ENCODE measurements around the gene KRT73.

The KRT73 gene

DNA sequence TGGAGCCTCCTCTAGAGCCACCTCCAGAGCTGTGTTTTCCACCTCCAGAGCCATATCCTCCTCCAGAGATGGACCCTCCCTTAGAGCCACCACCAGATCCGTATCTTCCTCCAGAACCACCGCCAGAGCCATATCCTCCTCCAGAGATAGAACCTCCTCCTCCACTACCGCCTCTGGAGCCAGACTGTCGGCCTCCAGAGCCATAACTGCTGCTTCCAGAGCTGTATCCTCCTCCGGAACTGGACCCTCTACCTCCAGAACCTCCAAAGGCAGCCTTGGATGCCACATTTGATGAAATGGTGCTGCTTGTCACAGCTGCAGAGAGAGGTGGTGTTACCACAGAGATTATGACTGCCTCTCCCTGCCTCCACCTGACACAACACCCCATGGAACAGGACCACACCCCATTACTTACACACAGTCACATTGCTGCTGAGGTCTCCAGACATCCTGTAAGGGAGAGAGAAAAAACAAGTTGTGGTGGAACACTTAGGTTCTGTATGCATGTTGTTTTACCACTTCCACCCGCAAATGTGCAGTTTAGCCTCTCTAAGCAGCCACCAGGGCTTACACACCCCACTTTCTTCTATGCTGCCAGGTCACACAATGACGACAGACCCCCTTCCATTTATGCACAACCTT lies 26.9 kb upstream of the KRT73 start:
- DNase-seq (ENCODE audit: insufficient read length) (no peak), FAIRE-seq (no peak)

DNA sequence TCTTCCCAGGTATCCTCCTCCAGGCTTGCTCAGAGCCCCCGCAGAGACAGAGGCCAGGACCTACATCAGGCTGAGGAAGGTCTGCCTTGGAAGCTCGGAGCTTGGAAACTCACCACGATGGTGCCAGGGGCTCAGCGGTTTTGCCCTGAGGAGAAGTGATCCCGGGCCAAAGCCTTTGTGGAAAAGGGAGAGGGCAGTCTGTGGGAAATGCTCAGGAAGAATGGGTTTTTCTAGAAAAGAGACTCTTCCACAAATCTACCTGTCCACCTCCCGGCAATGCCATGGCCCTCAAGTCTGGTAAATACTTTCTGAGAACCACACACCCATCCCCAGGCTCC lies 25.7 kb upstream of the KRT73 start:
- TF ChIP-seq POLR2AphosphoS5 (IDR thresholded peaks at IDR 0.05; ENCODE audit: low read depth, low read length) (no peak), POLR2A (IDR thresholded peaks at IDR 0.05; ENCODE audit: low read depth, low read length) (no peak), TAF1 (IDR thresholded peaks at IDR 0.05; ENCODE audit: borderline replicate concordance, low read depth, low read length) (no peak)
- FAIRE-seq (no peak), DNase-seq (ENCODE audit: insufficient read length) (no peak)

More for the DNA sequence above, 26.9 kb upstream of the KRT73 start:
- TF ChIP-seq POLR2AphosphoS5 (IDR thresholded peaks at IDR 0.05; ENCODE audit: low read depth, low read length), result no peak
- TF ChIP-seq TAF1 (IDR thresholded peaks at IDR 0.05; ENCODE audit: borderline replicate concordance, low read depth, low read length), result no peak
- TF ChIP-seq POLR2A (IDR thresholded peaks at IDR 0.05; ENCODE audit: low read depth, low read length), result no peak

DNA sequence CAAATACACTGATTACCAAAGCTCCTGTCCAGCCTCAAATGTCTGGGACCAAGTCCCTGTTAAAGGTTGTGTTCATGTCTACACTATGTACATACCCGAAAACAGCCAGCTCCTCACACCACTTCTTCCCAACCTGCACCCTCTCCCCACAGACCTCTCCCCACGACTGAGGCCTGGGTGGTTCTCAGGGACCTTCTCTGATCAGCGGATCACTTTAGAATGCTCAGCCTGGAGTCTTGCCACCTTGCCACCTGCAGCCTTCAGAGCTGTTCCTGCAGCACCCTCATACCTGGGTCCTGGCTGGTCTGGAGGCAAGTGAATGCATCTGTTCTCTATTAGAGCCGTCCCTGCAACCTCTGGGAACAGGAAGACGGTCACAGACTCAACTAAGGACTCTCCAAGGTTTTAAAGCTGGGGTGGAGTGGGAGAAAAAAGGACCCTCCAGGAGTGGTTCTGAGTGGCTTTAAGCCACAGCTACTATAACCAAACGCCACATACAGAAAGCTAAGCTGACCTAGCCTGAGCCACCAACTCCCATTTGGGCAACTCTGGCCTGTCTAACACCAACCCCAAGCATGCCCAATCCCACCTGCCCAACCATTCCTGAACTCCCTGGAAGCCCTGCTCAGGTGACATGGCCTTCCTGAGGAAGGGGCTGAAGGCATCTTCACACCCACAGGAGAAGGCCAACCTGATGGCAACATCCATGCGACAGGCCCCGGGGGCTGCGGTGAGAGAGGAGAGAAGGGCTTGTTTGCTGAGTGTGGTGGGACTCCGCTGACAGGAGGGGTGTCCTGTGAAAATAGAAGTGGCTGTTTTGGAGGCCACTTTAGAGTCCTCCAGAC lies 25.1 kb upstream of the KRT73 start:
- no peak for FAIRE-seq
- TF ChIP-seq POLR2A (IDR thresholded peaks at IDR 0.05; ENCODE audit: low read depth, low read length), result no peak
- TF ChIP-seq POLR2AphosphoS5 (IDR thresholded peaks at IDR 0.05; ENCODE audit: low read depth, low read length), result no peak
- TF ChIP-seq TAF1 (IDR thresholded peaks at IDR 0.05; ENCODE audit: borderline replicate concordance, low read depth, low read length), result no peak

DNA sequence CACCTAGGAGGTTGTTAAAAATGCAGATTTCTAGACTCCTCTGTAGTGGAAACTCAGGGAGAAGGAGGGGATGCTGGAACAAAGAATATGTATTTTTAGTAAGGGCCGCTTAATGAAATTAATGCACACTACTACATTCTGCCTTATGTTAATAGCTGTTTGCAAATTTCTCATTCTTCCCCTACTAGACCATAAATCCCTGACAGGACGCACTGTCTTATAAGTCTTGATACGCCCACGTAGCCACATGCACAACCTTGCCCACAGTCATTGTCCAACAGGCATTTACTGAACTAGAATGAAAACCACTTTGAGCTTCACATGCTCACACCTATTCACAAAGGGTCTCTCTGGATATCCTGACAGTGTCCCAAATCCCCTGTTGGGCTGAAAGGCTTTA lies 23.1 kb upstream of the KRT73 start:
- no peak for TF ChIP-seq POLR2AphosphoS5 (IDR thresholded peaks at IDR 0.05; ENCODE audit: low read depth, low read length)
- no peak for TF ChIP-seq TAF1 (IDR thresholded peaks at IDR 0.05; ENCODE audit: borderline replicate concordance, low read depth, low read length)
- TF ChIP-seq POLR2A (IDR thresholded peaks at IDR 0.05; ENCODE audit: low read depth, low read length), result no peak
- FAIRE-seq (no peak), DNase-seq (ENCODE audit: insufficient read length) (no peak)

More for the DNA sequence above, 25.1 kb upstream of the KRT73 start:
- DNase-seq (ENCODE audit: insufficient read length), result no peak

DNA sequence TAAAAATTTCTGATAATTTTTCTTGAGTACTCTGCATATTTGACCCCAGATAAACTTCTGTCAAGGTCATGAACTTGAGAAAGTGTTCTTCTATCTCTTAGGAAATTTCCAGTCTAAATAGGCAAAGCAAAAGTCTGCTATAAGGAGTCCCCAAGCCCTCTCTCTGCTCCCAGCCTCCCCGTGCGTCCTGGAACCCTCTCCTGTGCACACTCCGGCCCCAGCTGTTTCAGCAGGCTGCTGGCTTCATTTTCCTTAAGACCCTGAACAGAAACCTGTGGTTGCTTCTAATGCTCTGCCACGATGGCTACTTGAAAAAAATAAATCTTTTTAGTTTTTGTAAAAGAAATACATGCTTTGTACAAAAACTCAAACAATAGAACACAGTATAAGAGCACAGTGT lies 18.9 kb upstream of the KRT73 start:
- FAIRE-seq, result no peak
- no peak for DNase-seq (ENCODE audit: insufficient read length)
- no peak for TF ChIP-seq POLR2AphosphoS5 (IDR thresholded peaks at IDR 0.05; ENCODE audit: low read depth, low read length)
- TF ChIP-seq TAF1 (IDR thresholded peaks at IDR 0.05; ENCODE audit: borderline replicate concordance, low read depth, low read length), result no peak
- no peak for TF ChIP-seq POLR2A (IDR thresholded peaks at IDR 0.05; ENCODE audit: low read depth, low read length)

DNA sequence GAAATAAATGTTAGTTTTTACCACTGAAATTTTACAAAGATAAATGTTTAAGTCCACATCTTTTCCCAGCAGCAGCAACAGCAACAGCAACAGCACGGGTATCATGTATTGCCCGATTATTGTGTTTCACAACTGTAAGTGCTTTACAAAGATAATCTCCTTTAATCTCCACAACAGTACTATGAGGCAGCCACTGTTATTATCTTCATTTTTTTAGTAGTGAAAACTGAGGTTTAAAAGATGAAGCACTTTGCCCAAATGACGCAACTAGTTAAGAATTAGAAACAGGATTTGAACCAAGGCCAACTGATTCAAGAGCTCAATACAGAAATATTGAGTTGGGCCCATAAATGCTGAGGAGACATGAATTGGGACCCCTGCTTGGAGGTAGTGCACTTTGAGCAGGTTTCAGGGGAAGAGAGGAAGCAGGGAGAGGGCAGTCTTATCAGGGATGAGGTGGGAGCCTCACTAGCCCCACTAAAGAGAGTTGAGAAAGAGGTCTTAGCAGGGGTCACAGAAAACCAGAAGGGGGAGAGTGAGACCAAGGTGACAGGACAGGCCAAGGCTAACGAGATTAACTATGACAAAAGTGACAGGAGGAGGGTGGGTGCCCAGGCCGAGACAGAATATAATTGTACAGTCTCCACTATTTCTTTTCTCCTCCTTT lies 18.4 kb upstream of the KRT73 start:
- TF ChIP-seq TAF1 (IDR thresholded peaks at IDR 0.05; ENCODE audit: borderline replicate concordance, low read depth, low read length) (no peak), POLR2AphosphoS5 (IDR thresholded peaks at IDR 0.05; ENCODE audit: low read depth, low read length) (no peak), POLR2A (IDR thresholded peaks at IDR 0.05; ENCODE audit: low read depth, low read length) (no peak)
- no peak for DNase-seq (ENCODE audit: insufficient read length)
- FAIRE-seq, result no peak

DNA sequence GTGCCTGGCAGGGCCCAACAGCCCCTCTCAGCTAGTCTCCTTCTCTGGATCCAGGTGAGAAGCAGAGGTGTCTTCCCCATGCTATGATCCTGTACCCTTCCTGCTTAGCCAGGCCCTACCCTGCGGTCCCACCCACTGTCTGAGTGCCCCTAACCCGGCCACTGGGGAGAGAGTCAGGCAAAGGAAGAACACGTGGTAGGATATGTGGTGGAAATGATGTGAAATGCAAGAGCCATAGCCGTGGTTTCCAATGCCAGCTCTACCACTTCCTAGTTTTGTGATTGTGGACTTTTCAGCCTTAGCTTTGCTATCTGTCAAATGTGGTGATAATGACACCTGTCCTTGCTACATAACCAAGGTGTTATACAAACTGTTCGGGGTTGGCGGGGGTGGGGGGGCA lies 17.8 kb upstream of the KRT73 start:
- DNase-seq (ENCODE audit: insufficient read length) (no peak), FAIRE-seq (no peak)
- TF ChIP-seq TAF1 (IDR thresholded peaks at IDR 0.05; ENCODE audit: borderline replicate concordance, low read depth, low read length) (no peak), POLR2AphosphoS5 (IDR thresholded peaks at IDR 0.05; ENCODE audit: low read depth, low read length) (no peak), POLR2A (IDR thresholded peaks at IDR 0.05; ENCODE audit: low read depth, low read length) (no peak)

DNA sequence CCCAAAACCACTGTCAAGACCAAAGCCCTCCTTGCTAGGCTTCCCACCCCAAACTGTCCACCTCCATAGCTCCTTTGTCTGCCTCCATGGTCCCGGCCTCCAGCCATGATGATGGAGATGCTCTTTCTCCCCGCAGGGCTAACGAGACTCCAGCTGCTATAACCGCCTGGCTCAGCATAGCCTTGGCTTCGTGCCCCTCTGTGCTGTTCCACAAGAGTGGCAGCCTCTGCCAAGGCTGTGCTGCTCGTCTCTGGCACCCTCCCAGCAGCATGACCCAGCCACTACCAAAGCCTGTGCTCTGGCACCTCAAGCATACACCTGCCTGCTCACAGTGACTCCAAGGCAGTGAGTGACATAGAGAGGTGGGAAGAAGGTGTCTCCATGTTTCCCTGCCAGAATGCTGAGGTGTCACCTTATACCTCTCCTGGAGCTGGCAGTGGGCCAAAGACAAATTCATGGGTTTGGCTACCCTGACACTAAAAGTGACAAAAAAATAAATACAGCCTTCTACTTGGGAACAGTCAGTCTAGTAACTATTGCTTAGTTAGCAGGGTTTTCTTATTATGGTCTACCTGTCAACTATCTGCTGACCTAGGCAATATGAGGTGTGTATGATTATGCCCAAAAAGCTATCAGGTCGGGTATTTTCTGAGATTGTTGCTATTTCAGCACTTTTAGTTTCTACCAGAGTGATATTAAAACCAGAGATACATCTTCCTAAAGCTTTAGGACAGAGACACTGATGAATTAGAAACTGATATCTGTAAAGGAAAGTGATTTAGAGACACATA lies 16.1 kb upstream of the KRT73 start:
- no peak for FAIRE-seq
- no peak for DNase-seq (ENCODE audit: insufficient read length)
- TF ChIP-seq POLR2AphosphoS5 (IDR thresholded peaks at IDR 0.05; ENCODE audit: low read depth, low read length) (no peak), POLR2A (IDR thresholded peaks at IDR 0.05; ENCODE audit: low read depth, low read length) (no peak), TAF1 (IDR thresholded peaks at IDR 0.05; ENCODE audit: borderline replicate concordance, low read depth, low read length) (no peak)

DNA sequence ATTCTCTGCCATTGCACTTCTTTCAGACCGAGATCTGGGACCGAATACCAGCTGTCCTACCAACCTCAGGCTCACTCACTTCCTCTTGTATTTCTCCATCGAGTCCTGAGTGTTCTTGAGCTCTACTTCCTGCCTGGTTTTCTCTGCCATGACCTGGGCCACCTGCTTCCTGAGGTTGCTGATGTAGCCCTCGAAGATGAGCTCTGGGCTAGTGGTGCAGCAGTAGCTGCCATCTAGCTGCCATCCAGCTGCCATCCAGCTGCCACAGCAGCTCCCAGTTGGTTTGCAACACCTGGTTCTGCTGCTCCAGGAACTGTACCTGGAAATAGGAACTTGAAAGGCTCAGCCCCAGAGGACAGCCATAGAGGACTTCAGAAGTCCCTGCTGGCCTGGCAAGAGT lies 15.0 kb upstream of the KRT73 start:
- TF ChIP-seq POLR2AphosphoS5 (IDR thresholded peaks at IDR 0.05; ENCODE audit: low read depth, low read length) (no peak), TAF1 (IDR thresholded peaks at IDR 0.05; ENCODE audit: borderline replicate concordance, low read depth, low read length) (no peak), POLR2A (IDR thresholded peaks at IDR 0.05; ENCODE audit: low read depth, low read length) (no peak)
- DNase-seq (ENCODE audit: insufficient read length), result no peak

DNA sequence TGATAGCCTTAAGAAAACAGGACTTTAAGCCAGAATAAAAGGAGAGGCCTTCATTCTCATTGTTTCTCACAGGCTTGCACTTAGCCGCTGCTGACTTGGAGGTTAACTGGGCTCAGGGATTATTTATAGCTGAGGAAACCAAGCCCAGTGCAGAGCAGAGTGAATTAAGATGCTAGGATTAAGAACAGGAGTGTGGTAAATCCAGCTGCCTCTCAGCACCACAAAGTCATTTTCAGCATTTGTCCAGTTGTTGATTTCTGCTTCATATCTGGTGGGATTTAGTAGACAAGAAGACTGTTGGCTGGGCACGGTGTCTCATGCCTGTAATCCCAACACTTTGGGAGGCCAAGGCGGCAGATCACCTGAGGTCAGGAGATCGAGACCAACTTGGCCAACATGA lies 14.3 kb upstream of the KRT73 start:
- no peak for DNase-seq (ENCODE audit: insufficient read length)

More for the DNA sequence above, 15.0 kb upstream of the KRT73 start:
- no peak for FAIRE-seq

More for the DNA sequence above, 14.3 kb upstream of the KRT73 start:
- TF ChIP-seq TAF1 (IDR thresholded peaks at IDR 0.05; ENCODE audit: borderline replicate concordance, low read depth, low read length), result no peak
- no peak for FAIRE-seq
